AG09319 (cell line): ENCODE results near the gene SFPQ.
A peak's percentile ranks its signal among the peaks of the same experiment; 100 is the strongest.

Source experiments
- DNase-seq: peaks from one replicate; pipeline ENCODE4 v3.0.0-alpha.2; 2010; ENCODE audit warnings: low read depth; ENCODE audit errors: extremely low read depth
- CTCF ChIP-seq: IDR thresholded peaks from 2 replicates; pipeline ENCODE4 v1.5.1; 2011; ENCODE audit warnings: low read depth, mild to moderate bottlenecking, inconsistent platforms, low read length, moderate library complexity

The SFPQ gene

DNA sequence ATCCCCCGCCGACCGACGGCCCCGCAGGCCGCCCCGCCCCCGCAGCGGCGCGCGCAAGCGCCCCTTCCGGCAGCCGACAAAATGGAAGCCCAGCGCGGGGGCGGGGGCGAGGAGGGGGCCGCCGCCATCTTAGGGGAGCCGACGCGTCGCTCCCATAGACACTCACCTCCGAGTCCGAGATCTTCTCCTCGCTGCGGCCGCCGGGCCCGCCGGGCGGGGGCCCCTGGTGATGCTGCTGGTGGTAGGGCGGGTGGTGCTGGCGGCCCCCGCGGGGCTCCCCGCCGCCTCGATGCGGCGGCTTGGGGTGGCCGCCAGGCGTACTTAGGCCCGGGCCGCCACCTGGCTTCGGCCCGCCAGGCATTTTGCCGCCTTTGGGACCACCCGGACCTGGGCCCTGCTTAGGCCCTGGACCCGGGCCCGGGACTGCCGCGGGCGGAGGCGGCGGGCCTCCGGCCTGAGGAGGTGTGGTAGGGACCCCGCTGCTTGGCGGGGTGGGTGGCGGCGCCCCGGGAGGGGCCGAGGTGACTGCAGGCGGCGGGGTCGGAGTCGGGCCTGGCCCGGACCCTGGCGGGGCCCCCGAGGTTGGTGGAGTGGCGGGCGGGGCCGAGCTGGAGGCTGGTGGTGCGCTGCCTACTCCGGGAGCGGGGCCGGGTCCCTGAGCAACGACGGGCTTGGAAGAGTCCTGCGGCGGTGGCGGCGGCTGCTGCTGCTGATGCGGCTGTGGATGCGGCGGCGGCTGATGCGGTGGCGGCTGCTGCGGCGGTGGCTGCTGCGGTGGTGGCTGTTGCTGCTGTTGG is 691 bp downstream of the SFPQ start:
- no peak; the same call in 1 of the 2 replicates for TF ChIP-seq CTCF
- DNase-seq = peak; percentile 48

- DNase-seq = no peak
- TF ChIP-seq CTCF = no peak
These were observed 1.4 kb downstream of the SFPQ start for GRCh38 chr1:35191429-35192055.

DNA sequence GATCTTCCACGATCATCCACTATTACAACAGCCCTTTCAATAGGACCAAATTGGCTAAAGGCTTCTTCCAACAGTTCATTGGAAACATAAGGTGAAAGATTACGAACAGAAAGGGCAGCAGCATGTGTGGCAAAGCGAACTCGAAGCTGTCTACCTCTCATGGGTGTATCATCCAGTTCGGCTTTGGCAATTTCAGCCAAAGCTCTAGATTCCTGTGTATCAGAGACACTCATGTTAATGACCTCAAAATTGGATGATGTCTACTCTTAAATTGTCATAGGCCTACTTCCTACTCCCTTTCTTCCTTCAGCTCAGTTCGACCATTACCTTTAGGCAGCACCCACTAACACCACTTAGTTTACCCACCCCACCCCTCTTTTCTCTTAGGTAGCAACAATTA is 2.2 kb downstream of the SFPQ start:
- no peak for TF ChIP-seq CTCF
- DNase-seq = no peak

- no peak for TF ChIP-seq CTCF
- DNase-seq = no peak
These were observed 4.2 kb downstream of the SFPQ start for GRCh38 chr1:35188578-35189392.

- TF ChIP-seq CTCF = no peak
- no peak for DNase-seq
These were observed 5.1 kb downstream of the SFPQ start for GRCh38 chr1:35187816-35188342.

- TF ChIP-seq CTCF = no peak
- DNase-seq = no peak
These were observed 6.7 kb downstream of the SFPQ start for GRCh38 chr1:35186239-35186638.

DNA sequence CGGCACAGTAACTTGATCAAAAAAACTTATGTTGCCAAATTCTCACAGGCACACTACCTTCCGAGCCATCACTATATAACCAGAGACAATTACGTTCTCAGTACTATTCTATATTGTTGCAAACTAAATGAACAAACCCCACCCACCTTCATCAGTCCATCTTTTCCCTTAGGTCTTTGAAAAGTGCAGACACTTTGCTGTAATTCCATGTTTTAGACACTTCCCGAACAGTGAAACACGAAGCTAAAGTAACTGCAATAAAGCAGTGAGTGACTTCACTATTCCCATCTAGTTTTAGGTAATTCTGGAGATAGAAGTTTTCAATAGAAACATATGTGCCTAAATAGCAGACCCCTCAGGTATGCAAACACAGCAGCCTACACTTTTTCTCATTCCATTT is 7.7 kb downstream of the SFPQ start:
- no peak for DNase-seq
- no peak for TF ChIP-seq CTCF
